ENCODE results near the gene AHRR. TPM values are rescaled to one million over a fixed set of nuclear protein-coding genes. Genes with fewer than 3 reads are reported as not detected.
A peak's percentile ranks its signal among the peaks of the same experiment; 100 is the strongest.

The AHRR gene
- total RNA-seq, 1 experiment from 2014 or later: 2.2 TPM

GRCh38 chr5:405421-405820 is 83.9 kb downstream of the AHRR start:
- peaks cover 0 to 8% (median 0%) of the 10 kb centered on the region in 3 experiments; a peak in 2 of 7 replicates for H3K36me3 Mint-ChIP-seq (ENCODE audit: insufficient read depth in 1 of 3, low read depth in 3 of 3)
- peaks cover 2 to 10% of the 10 kb centered on the region in 2 experiments for H3K4me1 Mint-ChIP-seq
- Histone ChIP-seq H2BK20ac (ENCODE audit: low read depth, low read length, poor library complexity, severe bottlenecking) (no peak overlapping the region), H3K79me2 (ENCODE audit: insufficient read depth, low read length) (no peaks in the 10 kb centered on the region), H3K27ac (ENCODE audit: insufficient read length, low read depth, low read length) (no peak overlapping the region), H3K4me2 (ENCODE audit: insufficient read depth, insufficient read length, low read length) (no peak overlapping the region), H4K91ac (ENCODE audit: insufficient read length, low read depth, low read length) (no peak overlapping the region), H3K4ac (ENCODE audit: low read depth, low read length) (no peak overlapping the region), H3K23me2 (ENCODE audit: insufficient read length, low read depth, low read length, poor library complexity, severe bottlenecking) (no peaks in the 10 kb centered on the region), H2BK120ac (ENCODE audit: low read depth, low read length, poor library complexity, severe bottlenecking) (no peak overlapping the region), H4K5ac (ENCODE audit: insufficient read length, low read depth, low read length) (no peak overlapping the region), H4K20me1 (ENCODE audit: control insufficient read depth, insufficient read depth, insufficient read length) (no peaks in the 10 kb centered on the region), H2AK5ac (ENCODE audit: insufficient read length, low read length) (no peak overlapping the region), H2BK12ac (ENCODE audit: insufficient read length, low read depth, low read length) (no peak overlapping the region), H3K9me3 (ENCODE audit: control insufficient read depth, low read depth, low read length) (no peaks in the 10 kb centered on the region), H2AFZ (ENCODE audit: low read length) (no peak overlapping the region), H3K27me3 (ENCODE audit: insufficient read depth, low read length) (no peaks in the 10 kb centered on the region), H3K14ac (ENCODE audit: insufficient read depth, low read length) (no peak overlapping the region; the same call in 1 of the 2 replicates), H3K4me1 (ENCODE audit: insufficient read depth, low read length) (no peaks in the 10 kb centered on the region), H3T11ph (ENCODE audit: low read length) (no peak overlapping the region), H2BK15ac (ENCODE audit: low read depth, low read length) (no peak overlapping the region), H3K23ac (ENCODE audit: insufficient read length, low read depth, low read length) (no peak overlapping the region), H4K8ac (replicated peaks; ENCODE audit: insufficient read length, low read depth, low read length) (no peak overlapping the region), H3K9ac (ENCODE audit: extremely low read depth, insufficient read length, low read length) (no peak overlapping the region), H2BK5ac (ENCODE audit: insufficient read length, low read length) (no peak overlapping the region), H3K56ac (ENCODE audit: insufficient read length, low read depth, low read length) (no peak overlapping the region), H3K79me1 (ENCODE audit: insufficient read depth, low read depth, low read length, poor library complexity, severe bottlenecking) (no peaks in the 10 kb centered on the region), H3K18ac (ENCODE audit: insufficient read length, low read depth, low read length) (no peak overlapping the region)
- no peak overlapping the region for H3K4me3 Mint-ChIP-seq
- peaks cover 44% of the 10 kb centered on the region for H3K27me3 Mint-ChIP-seq (ENCODE audit: low read depth)
- peak; percentile 25 for DNase-seq
- H3K27ac Mint-ChIP-seq: no peak overlapping the region
- WGBS (ENCODE audit: extremely low coverage, insufficient read length, low lambda C conversion rate): no CpG with 5 or more reads among the region's 18 CpGs
- TF ChIP-seq CTCF (conservative IDR thresholded peaks at IDR 0.05): no peak
- H3K9me3 Mint-ChIP-seq: peaks cover 0 to 5% of the 10 kb centered on the region in 2 experiments; a peak in 4 of 5 replicates
